Stimulated activated naive CD8-positive, alpha-beta T cell treated with anti-CD3 and anti-CD28 coated beads, Interleukin-15, Interleukin-2, amounts not matched to agents 100 ng/mL and 50 ng/mL, for 24 hours (primary cell): ENCODE data around the gene TAP1.

ENCODE experiments used
- H3K27ac Mint-ChIP-seq: one replicate; pipeline ENCODE4 v1.8.0; 2021; ENCODE audit warnings: mild to moderate bottlenecking, mixed read lengths
- H3K27me3 Mint-ChIP-seq: one replicate; pipeline ENCODE4 v1.8.0; 2021; ENCODE audit warnings: mixed read lengths
- H3K36me3 Mint-ChIP-seq: one replicate; pipeline ENCODE4 v1.8.0; 2021; ENCODE audit warnings: low read depth, mixed read lengths
- H3K4me1 Mint-ChIP-seq: one replicate; pipeline ENCODE4 v1.8.0; 2021; ENCODE audit warnings: low read depth, mixed read lengths
- H3K4me3 Mint-ChIP-seq: one replicate; pipeline ENCODE4 v1.8.0; 2021; ENCODE audit warnings: mild to moderate bottlenecking, mixed read lengths
- H3K9me3 Mint-ChIP-seq: one replicate; pipeline ENCODE4 v1.8.0; 2021; ENCODE audit warnings: mixed read lengths

Gene TAP1

GRCh38 chr6:32852018-32852843 lies 1.3 kb downstream of the TAP1 start:
- H3K27me3 Mint-ChIP-seq, result no peaks in the 10 kb centered on the region
- H3K27ac Mint-ChIP-seq, result peak overlapping the region; percentile 98
- H3K36me3 Mint-ChIP-seq, result peaks cover 75% of the 10 kb centered on the region
- peaks cover 68% of the 10 kb centered on the region for H3K4me1 Mint-ChIP-seq
- peak overlapping the region; percentile 99 for H3K4me3 Mint-ChIP-seq
- no peaks in the 10 kb centered on the region for H3K9me3 Mint-ChIP-seq

GRCh38 chr6:32851025-32851424 lies 2.5 kb downstream of the TAP1 start:
- Mint-ChIP-seq H3K9me3 (no peaks in the 10 kb centered on the region), H3K27me3 (no peaks in the 10 kb centered on the region), H3K4me3 (peak overlapping the region; percentile 99), H3K27ac (peak overlapping the region; percentile 98), H3K36me3 (peaks cover 75% of the 10 kb centered on the region), H3K4me1 (peaks cover 68% of the 10 kb centered on the region)

- H3K36me3 Mint-ChIP-seq, result peaks cover 82% of the 10 kb centered on the region
These were observed 4.4 kb downstream of the TAP1 start for GRCh38 chr6:32849126-32849525.

GRCh38 chr6:32847795-32848194 lies 5.7 kb downstream of the TAP1 start:
- Mint-ChIP-seq H3K4me1 (peaks cover 79% of the 10 kb centered on the region), H3K4me3 (peak overlapping the region; percentile 99), H3K9me3 (no peaks in the 10 kb centered on the region), H3K36me3 (peaks cover 95% of the 10 kb centered on the region), H3K27ac (peak overlapping the region; percentile 61), H3K27me3 (no peaks in the 10 kb centered on the region)

More at GRCh38 chr6:32849126-32849525, 4.4 kb downstream of the TAP1 start:
- H3K27ac Mint-ChIP-seq, result peak overlapping the region; percentile 61
- H3K4me3 Mint-ChIP-seq, result peak overlapping the region; percentile 99
- peaks cover 75% of the 10 kb centered on the region for H3K4me1 Mint-ChIP-seq
- no peaks in the 10 kb centered on the region for H3K27me3 Mint-ChIP-seq
- H3K9me3 Mint-ChIP-seq, result no peaks in the 10 kb centered on the region

GRCh38 chr6:32847004-32847403 lies 6.5 kb downstream of the TAP1 start:
- no peaks in the 10 kb centered on the region for H3K27me3 Mint-ChIP-seq
- H3K27ac Mint-ChIP-seq, result peak overlapping the region; percentile 61
- H3K9me3 Mint-ChIP-seq, result no peaks in the 10 kb centered on the region
- H3K4me1 Mint-ChIP-seq, result peaks cover 86% of the 10 kb centered on the region
- peak overlapping the region; percentile 99 for H3K4me3 Mint-ChIP-seq
- peaks cover 95% of the 10 kb centered on the region for H3K36me3 Mint-ChIP-seq

- Mint-ChIP-seq H3K4me3 (peak overlapping the region; percentile 99), H3K36me3 (peaks cover 95% of the 10 kb centered on the region), H3K27me3 (no peaks in the 10 kb centered on the region), H3K9me3 (no peaks in the 10 kb centered on the region), H3K27ac (peak overlapping the region; percentile 99), H3K4me1 (peaks cover 86% of the 10 kb centered on the region)
These were observed 8.1 kb downstream of the TAP1 start for GRCh38 chr6:32845384-32845884.

- no peaks in the 10 kb centered on the region for H3K9me3 Mint-ChIP-seq
These were observed 8.6 kb downstream of the TAP1 start for GRCh38 chr6:32844839-32845383.

GRCh38 chr6:32843979-32844838 lies 9.3 kb downstream of the TAP1 start, which contains the start of gene PSMB8:
PSMB8 (minus strand) TSS chr6:32844047; CDS start chr6:32843996, 51 bp downstream.
- no peaks in the 10 kb centered on the region for H3K9me3 Mint-ChIP-seq
- H3K36me3 Mint-ChIP-seq, result peaks cover 95% of the 10 kb centered on the region
- peak within 1 kb of the TSS; percentile 99 for H3K4me3 Mint-ChIP-seq
- peaks cover 88% of the 10 kb centered on the region for H3K4me1 Mint-ChIP-seq
- H3K27ac Mint-ChIP-seq, result peak within 1 kb of the TSS; percentile 99
- no peaks in the 10 kb centered on the region for H3K27me3 Mint-ChIP-seq

More at GRCh38 chr6:32844839-32845383, 8.6 kb downstream of the TAP1 start:
- Mint-ChIP-seq H3K36me3 (peaks cover 95% of the 10 kb centered on the region), H3K27me3 (no peaks in the 10 kb centered on the region), H3K27ac (peak overlapping the region; percentile 99), H3K4me1 (peaks cover 86% of the 10 kb centered on the region), H3K4me3 (peak overlapping the region; percentile 99)

- H3K4me1 Mint-ChIP-seq, result peaks cover 85% of the 10 kb centered on the region
- H3K4me3 Mint-ChIP-seq, result peak overlapping the region; percentile 99
- H3K9me3 Mint-ChIP-seq, result no peaks in the 10 kb centered on the region
- no peaks in the 10 kb centered on the region for H3K27me3 Mint-ChIP-seq
- peak overlapping the region; percentile 99 for H3K27ac Mint-ChIP-seq
- H3K36me3 Mint-ChIP-seq, result peaks cover 87% of the 10 kb centered on the region
These were observed 10.0 kb downstream of the TAP1 start for GRCh38 chr6:32843331-32843978.

GRCh38 chr6:32842690-32843089 lies 10.8 kb downstream of the TAP1 start:
- Mint-ChIP-seq H3K27me3 (no peaks in the 10 kb centered on the region), H3K36me3 (peaks cover 80% of the 10 kb centered on the region), H3K27ac (peak overlapping the region; percentile 99), H3K4me1 (peaks cover 78% of the 10 kb centered on the region), H3K9me3 (no peaks in the 10 kb centered on the region), H3K4me3 (peak overlapping the region; percentile 99)

GRCh38 chr6:32842021-32842650 lies 11.4 kb downstream of the TAP1 start:
- no peaks in the 10 kb centered on the region for H3K9me3 Mint-ChIP-seq
- peaks cover 79% of the 10 kb centered on the region for H3K36me3 Mint-ChIP-seq
- H3K4me1 Mint-ChIP-seq, result peaks cover 75% of the 10 kb centered on the region
- H3K27ac Mint-ChIP-seq, result peak overlapping the region; percentile 99
- peak overlapping the region; percentile 99 for H3K4me3 Mint-ChIP-seq
- H3K27me3 Mint-ChIP-seq, result no peaks in the 10 kb centered on the region

- peaks cover 81% of the 10 kb centered on the region for H3K36me3 Mint-ChIP-seq
- no peaks in the 10 kb centered on the region for H3K27me3 Mint-ChIP-seq
- H3K4me1 Mint-ChIP-seq, result peaks cover 75% of the 10 kb centered on the region
- H3K9me3 Mint-ChIP-seq, result no peaks in the 10 kb centered on the region
- H3K27ac Mint-ChIP-seq, result peak overlapping the region; percentile 99
- H3K4me3 Mint-ChIP-seq, result peak overlapping the region; percentile 99
These were observed 12.8 kb downstream of the TAP1 start for GRCh38 chr6:32840604-32841246.

GRCh38 chr6:32839356-32839755 lies 14.1 kb downstream of the TAP1 start:
- Mint-ChIP-seq H3K27ac (peak overlapping the region; percentile 99), H3K27me3 (no peaks in the 10 kb centered on the region), H3K4me3 (peak overlapping the region; percentile 88), H3K9me3 (no peaks in the 10 kb centered on the region), H3K4me1 (peaks cover 76% of the 10 kb centered on the region), H3K36me3 (peaks cover 82% of the 10 kb centered on the region)
